Measurements from ENCODE around the gene FRMD4A.

Gene FRMD4A

GRCh38 chr10:13614530-13615332 lies 716.0 kb downstream of the FRMD4A start:
- DNase-seq (ENCODE audit: low read depth), result no peak

GRCh38 chr10:13613519-13613918 lies 717.2 kb downstream of the FRMD4A start:
- no peak for DNase-seq (ENCODE audit: low read depth)

- no peak for DNase-seq (ENCODE audit: low read depth)
Observed at GRCh38 chr10:13612654-13613373, 717.9 kb downstream of the FRMD4A start.

- no peak for DNase-seq (ENCODE audit: low read depth)
Observed at GRCh38 chr10:13608246-13608853, 722.4 kb downstream of the FRMD4A start.

GRCh38 chr10:13604357-13605040 lies 726.2 kb downstream of the FRMD4A start:
- DNase-seq (ENCODE audit: low read depth), result no peak

- no peak for DNase-seq (ENCODE audit: low read depth)
Observed at GRCh38 chr10:13597909-13598308, 732.8 kb downstream of the FRMD4A start.

- no peak for DNase-seq (ENCODE audit: low read depth)
Observed at GRCh38 chr10:13594641-13595040, 736.1 kb downstream of the FRMD4A start.
